DND-41 (cell line): Measurements from ENCODE around the gene CARTPT.

Experiments used
- CTCF ChIP-seq: IDR thresholded peaks from 2 replicates; pipeline ENCODE4 v1.5.1; 2012; ENCODE audit warnings: borderline replicate concordance, low read length, moderate library complexity, mild to moderate bottlenecking; ENCODE audit not compliant: poor library complexity, severe bottlenecking; ENCODE audit errors: extremely low read depth
- EZH2 ChIP-seq: IDR thresholded peaks from 3 replicates; pipeline ENCODE4 v1.6.1; 2012; ENCODE audit warnings: borderline replicate concordance, low read depth, mild to moderate bottlenecking, moderate library complexity, low read length, inconsistent platforms; ENCODE audit not compliant: severe bottlenecking

- no peak for TF ChIP-seq CTCF
- TF ChIP-seq EZH2: no peak
Observed at GRCh38 chr5:71706906-71707305, 12.2 kb upstream of the CARTPT start.
